Type B pancreatic cell (in vitro differentiated cells): Measurements from ENCODE around the gene DAAM2. TPM values are rescaled to one million over a fixed set of nuclear protein-coding genes. Genes with fewer than 3 reads are reported as not detected.

Experiments
- DNase-seq: peaks from one replicate; pipeline ENCODE4 v3.0.0; 2021; ENCODE audit warnings: mixed read lengths; ENCODE audit not compliant: unreplicated experiment; ENCODE audit errors: extremely low spot score
- H3K27ac Mint-ChIP-seq: 2 replicates; pipeline ENCODE4 v1.8.0; 2021; ENCODE audit warnings: mild to moderate bottlenecking, mixed read lengths
- H3K27me3 Mint-ChIP-seq: 2 replicates; pipeline ENCODE4 v1.8.0; 2021; ENCODE audit warnings: mixed read lengths
- H3K36me3 Mint-ChIP-seq: 2 replicates; pipeline ENCODE4 v1.8.0; 2021; ENCODE audit warnings: mixed read lengths
- H3K4me1 Mint-ChIP-seq: one replicate; pipeline ENCODE4 v1.8.0; 2021; ENCODE audit warnings: mixed read lengths; ENCODE audit not compliant: unreplicated experiment
- H3K4me3 Mint-ChIP-seq: 2 replicates; pipeline ENCODE4 v1.8.0; 2021; ENCODE audit warnings: mild to moderate bottlenecking, mixed read lengths
- H3K9me3 Mint-ChIP-seq: 2 replicates; pipeline ENCODE4 v1.8.0; 2021; ENCODE audit warnings: mixed read lengths
- total RNA-seq: library from RNA; stranded (reverse); gene quantifications from 2 replicates; pipeline ENCODE4 v1.2.1, GENCODE V29; 2021; ENCODE audit warnings: low replicate concordance
- TF ChIP-seq, protein P1 (sequence below): fragments of 200-600 bp; sonication (generic); conservative IDR thresholded peaks from 2 replicates; pipeline ENCODE4 v1.5.0; 2021; ENCODE audit warnings: antibody characterized with exemption, mild to moderate bottlenecking

DAAM2 gene
- total RNA-seq, 1 donor from 2014 or later, result 22.6 TPM

DNA sequence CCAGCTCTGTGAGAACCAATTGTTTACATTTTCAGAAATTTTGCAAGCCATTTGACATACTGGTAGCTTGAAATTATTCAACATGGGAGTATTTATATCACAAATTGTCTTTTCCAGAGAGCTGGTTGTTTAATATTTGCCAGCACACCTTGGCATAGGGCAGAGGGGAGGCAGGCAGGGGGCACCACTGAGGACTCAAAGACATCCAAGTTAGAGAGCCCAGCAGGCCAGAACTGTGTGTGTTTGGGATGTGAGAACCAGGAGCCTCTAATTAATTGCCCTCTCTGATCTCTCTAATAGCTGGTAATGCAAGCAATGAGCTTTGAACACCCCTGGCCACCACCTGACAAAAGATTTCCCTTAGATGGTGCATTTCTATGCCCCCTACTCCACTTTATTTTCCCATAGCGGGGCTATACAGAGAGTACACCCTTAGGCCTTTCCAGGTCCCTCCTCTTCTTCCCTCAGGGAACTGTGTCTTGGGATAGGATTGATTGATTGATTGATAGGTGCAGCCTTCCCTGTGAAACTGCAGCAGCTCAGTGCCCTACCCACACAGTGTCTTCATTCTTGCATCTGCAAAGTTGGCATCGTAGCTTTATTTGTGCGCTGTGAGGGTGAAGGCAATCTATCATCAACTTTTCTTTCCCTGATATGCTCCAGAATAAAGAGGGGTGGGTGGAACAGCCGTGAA is 112.9 kb downstream of the DAAM2 start:
- Mint-ChIP-seq H3K27ac (no peak overlapping the region), H3K27me3 (no peaks in the 10 kb centered on the region), H3K4me3 (no peak overlapping the region), H3K36me3 (peaks cover 8% of the 10 kb centered on the region), H3K9me3 (no peaks in the 10 kb centered on the region), H3K4me1 (no peaks in the 10 kb centered on the region)
- TF ChIP-seq, protein P1, sequence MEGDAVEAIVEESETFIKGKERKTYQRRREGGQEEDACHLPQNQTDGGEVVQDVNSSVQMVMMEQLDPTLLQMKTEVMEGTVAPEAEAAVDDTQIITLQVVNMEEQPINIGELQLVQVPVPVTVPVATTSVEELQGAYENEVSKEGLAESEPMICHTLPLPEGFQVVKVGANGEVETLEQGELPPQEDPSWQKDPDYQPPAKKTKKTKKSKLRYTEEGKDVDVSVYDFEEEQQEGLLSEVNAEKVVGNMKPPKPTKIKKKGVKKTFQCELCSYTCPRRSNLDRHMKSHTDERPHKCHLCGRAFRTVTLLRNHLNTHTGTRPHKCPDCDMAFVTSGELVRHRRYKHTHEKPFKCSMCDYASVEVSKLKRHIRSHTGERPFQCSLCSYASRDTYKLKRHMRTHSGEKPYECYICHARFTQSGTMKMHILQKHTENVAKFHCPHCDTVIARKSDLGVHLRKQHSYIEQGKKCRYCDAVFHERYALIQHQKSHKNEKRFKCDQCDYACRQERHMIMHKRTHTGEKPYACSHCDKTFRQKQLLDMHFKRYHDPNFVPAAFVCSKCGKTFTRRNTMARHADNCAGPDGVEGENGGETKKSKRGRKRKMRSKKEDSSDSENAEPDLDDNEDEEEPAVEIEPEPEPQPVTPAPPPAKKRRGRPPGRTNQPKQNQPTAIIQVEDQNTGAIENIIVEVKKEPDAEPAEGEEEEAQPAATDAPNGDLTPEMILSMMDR, result no peak
- no peak for DNase-seq

DNA sequence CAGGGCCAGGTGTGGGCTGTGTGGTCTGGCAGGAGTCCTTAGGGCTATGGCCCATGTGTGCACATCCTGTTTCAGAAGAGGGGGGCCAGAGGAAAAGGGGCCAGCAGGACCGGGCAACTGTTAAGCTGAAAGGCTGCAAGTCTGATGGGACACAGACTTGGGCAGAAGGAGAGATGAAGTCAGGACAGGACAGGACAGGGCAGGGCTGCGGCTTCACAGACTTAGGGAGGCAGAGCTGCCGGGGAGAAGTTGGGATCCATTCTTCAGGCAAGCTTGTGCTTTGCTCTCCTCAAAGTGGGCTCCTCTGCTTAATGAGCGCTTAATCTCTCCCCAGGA is 113.4 kb downstream of the DAAM2 start:
- H3K4me1 Mint-ChIP-seq, result no peaks in the 10 kb centered on the region
- no peaks in the 10 kb centered on the region for H3K9me3 Mint-ChIP-seq
- TF ChIP-seq, protein P1, result no peak
- H3K27me3 Mint-ChIP-seq, result no peaks in the 10 kb centered on the region
- peaks cover 8% of the 10 kb centered on the region for H3K36me3 Mint-ChIP-seq
- no peak overlapping the region for H3K27ac Mint-ChIP-seq
- H3K4me3 Mint-ChIP-seq, result no peak overlapping the region
- no peak for DNase-seq

DNA sequence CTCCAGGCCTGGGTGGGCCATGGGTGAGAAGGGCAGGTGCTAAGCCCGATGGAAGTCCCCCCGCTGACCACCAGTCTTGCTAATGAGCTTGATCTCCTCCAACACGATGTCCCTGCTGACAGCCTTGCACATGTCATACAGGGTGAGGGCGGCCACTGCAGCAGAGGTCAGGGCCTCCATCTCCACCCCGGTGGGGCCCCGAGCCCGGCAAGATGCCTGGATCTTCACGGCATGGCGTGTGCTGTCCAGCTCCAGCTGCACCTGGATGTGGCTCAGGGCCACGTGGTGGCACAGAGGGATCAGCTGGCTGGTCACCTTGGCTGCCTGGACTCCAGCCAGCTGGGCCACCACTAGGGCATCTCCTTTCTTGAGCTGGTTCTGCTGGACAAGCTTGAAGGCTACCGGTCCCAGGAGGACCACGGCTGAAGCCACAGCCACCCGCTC is 114.2 kb downstream of the DAAM2 start:
- no peaks in the 10 kb centered on the region for H3K9me3 Mint-ChIP-seq
- H3K27ac Mint-ChIP-seq, result no peak overlapping the region
- no peak overlapping the region for H3K4me3 Mint-ChIP-seq
- DNase-seq, result no peak
- H3K36me3 Mint-ChIP-seq, result peaks cover 8% of the 10 kb centered on the region
- H3K4me1 Mint-ChIP-seq, result no peaks in the 10 kb centered on the region
- H3K27me3 Mint-ChIP-seq, result no peaks in the 10 kb centered on the region
- TF ChIP-seq, protein P1, result no peak

DNA sequence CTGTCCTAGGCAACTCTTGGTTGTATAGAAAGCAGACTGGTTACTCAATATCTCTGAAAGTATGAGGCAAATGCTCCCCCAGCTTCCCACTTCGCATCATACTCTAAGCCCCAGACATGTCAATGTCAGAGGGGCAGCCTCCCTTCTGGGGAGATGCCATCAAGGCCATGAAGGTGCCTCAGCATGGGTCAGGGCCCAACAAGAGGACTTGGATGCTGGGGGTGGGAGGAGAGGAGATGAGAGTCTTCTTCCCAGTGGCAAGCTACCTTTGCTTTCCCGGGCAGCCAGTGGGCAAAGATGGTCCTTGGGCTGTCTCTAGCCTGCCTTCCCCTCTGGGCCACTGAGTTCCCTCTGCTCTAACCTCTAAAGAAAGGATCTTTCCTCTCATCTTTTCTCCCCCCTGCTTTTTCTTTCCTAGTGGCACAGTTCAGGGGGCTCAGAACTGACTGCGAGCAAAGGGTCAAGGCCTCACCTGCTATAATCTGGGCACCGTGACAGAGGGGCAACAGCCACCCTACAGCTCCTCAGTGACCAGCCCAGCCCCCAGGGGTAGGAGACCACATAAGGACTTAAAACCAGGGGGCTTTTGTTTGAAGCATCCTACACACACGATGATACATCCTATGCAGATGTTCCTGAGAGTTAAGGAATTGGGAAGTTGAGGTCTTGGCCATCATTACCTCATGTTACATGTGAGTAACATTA is 115.8 kb downstream of the DAAM2 start:
- H3K27ac Mint-ChIP-seq, result no peak overlapping the region
- no peak for DNase-seq
- H3K4me1 Mint-ChIP-seq, result no peaks in the 10 kb centered on the region
- peaks cover 8% of the 10 kb centered on the region for H3K36me3 Mint-ChIP-seq
- H3K27me3 Mint-ChIP-seq, result no peaks in the 10 kb centered on the region
- H3K9me3 Mint-ChIP-seq, result no peaks in the 10 kb centered on the region
- no peak overlapping the region for H3K4me3 Mint-ChIP-seq
- TF ChIP-seq, protein P1, result no peak

DNA sequence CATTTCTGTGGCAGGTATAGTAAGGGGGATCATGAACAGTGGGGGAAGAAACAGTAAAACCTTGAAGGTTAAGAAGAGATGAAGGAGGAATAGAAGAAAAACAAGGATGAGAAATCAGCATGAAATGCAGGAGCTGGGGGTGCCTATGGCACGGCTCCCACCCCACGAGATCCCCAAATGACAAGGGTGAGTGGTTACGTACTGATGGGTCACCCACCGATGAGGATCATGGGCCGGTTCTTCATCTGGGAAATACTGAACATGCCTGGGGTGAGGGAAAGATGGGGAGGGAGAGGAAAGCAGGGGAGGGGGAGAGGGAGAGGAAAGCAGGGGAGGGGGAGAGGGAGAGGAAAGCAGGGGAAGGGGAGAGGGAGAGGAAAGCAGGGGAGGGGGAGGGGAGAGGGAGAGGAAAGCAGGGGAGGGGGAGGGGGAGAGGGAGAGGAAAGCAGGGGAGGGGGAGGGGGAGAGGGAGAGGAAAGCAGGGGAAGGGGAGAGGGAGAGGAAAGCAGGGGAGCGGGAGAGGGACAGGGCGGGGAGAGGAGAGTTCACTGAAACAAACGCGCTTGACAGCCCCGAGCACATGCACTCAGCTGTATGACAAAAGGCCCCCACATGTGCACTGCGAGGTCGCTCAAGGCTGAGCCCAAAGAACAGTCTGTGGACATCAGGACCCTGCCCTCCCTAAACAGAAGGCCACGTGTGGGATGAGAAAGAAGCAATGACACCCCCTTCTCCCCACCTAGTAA is 116.8 kb downstream of the DAAM2 start:
- H3K36me3 Mint-ChIP-seq, result peaks cover 8% of the 10 kb centered on the region
- H3K9me3 Mint-ChIP-seq, result no peaks in the 10 kb centered on the region
- H3K4me1 Mint-ChIP-seq, result no peaks in the 10 kb centered on the region
- H3K27ac Mint-ChIP-seq, result no peak overlapping the region
- DNase-seq, result no peak
- no peak overlapping the region for H3K4me3 Mint-ChIP-seq
- no peaks in the 10 kb centered on the region for H3K27me3 Mint-ChIP-seq
- TF ChIP-seq, protein P1, result no peak
